HL-60 (cell line): ENCODE data around the gene CACNA1C.

Experiments
- DNase-seq, 2 experiments: peaks; one replicate each; pipeline ENCODE4 v3.0.0-alpha.2; 2010 to 2020; ENCODE audit warnings: low read depth in 1 of 2, low spot score in 1 of 2
- H3K27ac ChIP-seq: fragments of 250-450 bp; sonication (Bioruptor Pico); replicated peaks from 2 replicates; pipeline ENCODE4 v1.5.1; 2020; ENCODE audit warnings: mild to moderate bottlenecking, moderate library complexity
- H3K27me3 ChIP-seq: fragments of 250-450 bp; sonication (Bioruptor Pico); 2 replicates; pipeline ENCODE4 v1.5.1; 2021; ENCODE audit warnings: mild to moderate bottlenecking, moderate library complexity; ENCODE audit not compliant: insufficient read depth, poor library complexity, severe bottlenecking
- H3K4me3 ChIP-seq: replicated peaks from 2 replicates; pipeline ENCODE4 v1.5.1; 2011; ENCODE audit warnings: mild to moderate bottlenecking, control low read depth, low read length; ENCODE audit not compliant: insufficient read depth
- CTCF ChIP-seq: IDR thresholded peaks from one replicate; pipeline ENCODE4 v1.5.1; 2011; ENCODE audit warnings: low read length, control low read depth, inconsistent platforms; ENCODE audit not compliant: insufficient read depth
- GABPA ChIP-seq: IDR thresholded peaks from 2 replicates; pipeline ENCODE4 v1.6.1; 2012; ENCODE audit warnings: low read depth
- POLR2AphosphoS5 ChIP-seq: IDR thresholded peaks from 2 replicates; pipeline ENCODE4 v1.6.1; 2012; ENCODE audit warnings: low read depth
- REST ChIP-seq: IDR thresholded peaks from 2 replicates; pipeline ENCODE4 v1.6.1; 2012; ENCODE audit warnings: low read depth; ENCODE audit not compliant: insufficient replicate concordance
- SPI1 ChIP-seq: IDR thresholded peaks from 2 replicates; pipeline ENCODE4 v1.6.1; 2012; ENCODE audit warnings: low read depth, mild to moderate bottlenecking, borderline replicate concordance

CACNA1C gene

GRCh38 chr12:2070440-2071045, 17.8 kb downstream of the CACNA1C start:
- DNase-seq, result no peak
- H3K27ac ChIP-seq, result no peak overlapping the region
- no peaks in the 10 kb centered on the region for H3K27me3 ChIP-seq
- TF ChIP-seq POLR2AphosphoS5 (no peak), CTCF (no peak), GABPA (no peak), REST (no peak), SPI1 (no peak)
- no peak overlapping the region for H3K4me3 ChIP-seq

GRCh38 chr12:2074792-2075191, 22.0 kb downstream of the CACNA1C start:
- TF ChIP-seq SPI1 (no peak), CTCF (no peak), POLR2AphosphoS5 (no peak), REST (no peak), GABPA (no peak)
- Histone ChIP-seq H3K4me3 (no peak overlapping the region), H3K27me3 (no peaks in the 10 kb centered on the region), H3K27ac (no peak overlapping the region)
- DNase-seq, result no peak

- H3K4me3 ChIP-seq, result no peak overlapping the region
- H3K27ac ChIP-seq, result no peak overlapping the region
- TF ChIP-seq GABPA (no peak), POLR2AphosphoS5 (no peak), REST (no peak), CTCF (no peak)
Observed at GRCh38 chr12:2075508-2076195, 22.9 kb downstream of the CACNA1C start.

More at GRCh38 chr12:2075508-2076195, 22.9 kb downstream of the CACNA1C start:
- DNase-seq, result no peak
- no peaks in the 10 kb centered on the region for H3K27me3 ChIP-seq
